ENCODE measurements around the gene KBTBD12. TPM values are rescaled to one million over a fixed set of nuclear protein-coding genes. Genes with fewer than 3 reads are reported as not detected.

KBTBD12 gene
- total and polyA plus RNA-seq, 2 of the 13 experiments (the other 11 are each of a cell fraction or from before 2014, with no cell fraction given) = not detected

DNA sequence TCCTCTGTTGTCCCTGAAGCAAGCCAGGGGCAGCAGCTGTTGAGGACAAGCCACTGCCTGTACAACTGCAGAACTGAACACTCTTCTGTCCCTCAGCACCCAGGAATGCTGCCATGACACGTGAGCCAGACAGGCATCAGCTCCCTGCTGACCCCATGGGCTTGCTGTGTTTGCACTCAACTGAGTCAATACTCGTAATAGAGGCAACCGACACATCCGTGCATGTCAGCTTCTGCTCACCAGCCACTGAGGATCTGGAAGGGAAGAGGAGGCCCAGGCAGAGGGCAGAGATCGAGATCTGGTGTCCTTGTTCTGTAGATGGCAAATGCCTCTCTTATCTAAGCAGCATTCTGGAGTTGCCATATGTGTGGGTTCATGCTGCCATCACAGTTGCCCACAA is 82.9 kb downstream of the KBTBD12 start (continued):
- TF ChIP-seq ZNF12 (CRISPR knock-in tag; IDR thresholded peaks at IDR 0.05) (peak; percentile 67; the same call in 1 of the 2 replicates), SAP130 (CRISPR knock-in tag; IDR thresholded peaks at IDR 0.05; ENCODE audit: low read depth) (peak; percentile 93), MTA1 (CRISPR knock-in tag; IDR thresholded peaks at IDR 0.05; ENCODE audit: borderline replicate concordance) (peak; percentile 73; the same call in 1 of the 2 replicates), YEATS2 (CRISPR knock-in tag; IDR thresholded peaks at IDR 0.05; ENCODE audit: borderline replicate concordance) (peak; percentile 71; the same call in 1 of the 2 replicates), ZNF839 (CRISPR knock-in tag; IDR thresholded peaks at IDR 0.05; ENCODE audit: borderline replicate concordance) (no peak), ZNF883 (CRISPR knock-in tag; IDR thresholded peaks at IDR 0.05; ENCODE audit: not compliant biosample characterization) (no peak), ZNF724P (CRISPR knock-in tag; IDR thresholded peaks at IDR 0.05; ENCODE audit: borderline replicate concordance) (0 out of 2 replicates have a peak, but pooled peaks have one; percentile 50), NCOA2 (CRISPR knock-in tag; IDR thresholded peaks at IDR 0.05) (peak; percentile 74), FOXJ3 (CRISPR knock-in tag; IDR thresholded peaks at IDR 0.05; ENCODE audit: borderline replicate concordance) (0 out of 2 replicates have a peak, but pooled peaks have one; percentile 20), KLF6 (CRISPR knock-in tag; IDR thresholded peaks at IDR 0.05) (no peak), HOXA3 (CRISPR knock-in tag; IDR thresholded peaks at IDR 0.05) (peak; percentile 81), FOXO1 (CRISPR knock-in tag; IDR thresholded peaks at IDR 0.05) (peak; percentile 86), EZH2 (conservative IDR thresholded peaks at IDR 0.05; ENCODE audit: low read depth, low read length) (no peak), ZBTB21 (CRISPR knock-in tag; IDR thresholded peaks at IDR 0.05) (0 out of 2 replicates have a peak, but pooled peaks have one; percentile 43), POGZ (CRISPR knock-in tag; IDR thresholded peaks at IDR 0.05) (peak; percentile 86), ZBTB38 (CRISPR knock-in tag; IDR thresholded peaks at IDR 0.05) (0 out of 2 replicates have a peak, but pooled peaks have one; percentile 65), MEIS1 (CRISPR knock-in tag; IDR thresholded peaks at IDR 0.05; ENCODE audit: borderline replicate concordance) (peak; percentile 78; the same call in 1 of the 2 replicates), SIX4 (CRISPR knock-in tag; IDR thresholded peaks at IDR 0.05) (peak; percentile 63; the same call in 1 of the 2 replicates), ZNF709 (CRISPR knock-in tag; IDR thresholded peaks at IDR 0.05) (peak; percentile 58; the same call in 1 of the 2 replicates), PPARG (CRISPR knock-in tag; conservative IDR thresholded peaks at IDR 0.05) (0 out of 2 replicates have a peak, but pooled peaks have one; percentile 40)
- TF ChIP-seq, protein P1, sequence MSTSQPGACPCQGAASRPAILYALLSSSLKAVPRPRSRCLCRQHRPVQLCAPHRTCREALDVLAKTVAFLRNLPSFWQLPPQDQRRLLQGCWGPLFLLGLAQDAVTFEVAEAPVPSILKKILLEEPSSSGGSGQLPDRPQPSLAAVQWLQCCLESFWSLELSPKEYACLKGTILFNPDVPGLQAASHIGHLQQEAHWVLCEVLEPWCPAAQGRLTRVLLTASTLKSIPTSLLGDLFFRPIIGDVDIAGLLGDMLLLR (CRISPR knock-in tag; IDR thresholded peaks at IDR 0.05) = 0 out of 2 replicates have a peak, but pooled peaks have one; percentile 29
- TF ChIP-seq, protein P2, sequence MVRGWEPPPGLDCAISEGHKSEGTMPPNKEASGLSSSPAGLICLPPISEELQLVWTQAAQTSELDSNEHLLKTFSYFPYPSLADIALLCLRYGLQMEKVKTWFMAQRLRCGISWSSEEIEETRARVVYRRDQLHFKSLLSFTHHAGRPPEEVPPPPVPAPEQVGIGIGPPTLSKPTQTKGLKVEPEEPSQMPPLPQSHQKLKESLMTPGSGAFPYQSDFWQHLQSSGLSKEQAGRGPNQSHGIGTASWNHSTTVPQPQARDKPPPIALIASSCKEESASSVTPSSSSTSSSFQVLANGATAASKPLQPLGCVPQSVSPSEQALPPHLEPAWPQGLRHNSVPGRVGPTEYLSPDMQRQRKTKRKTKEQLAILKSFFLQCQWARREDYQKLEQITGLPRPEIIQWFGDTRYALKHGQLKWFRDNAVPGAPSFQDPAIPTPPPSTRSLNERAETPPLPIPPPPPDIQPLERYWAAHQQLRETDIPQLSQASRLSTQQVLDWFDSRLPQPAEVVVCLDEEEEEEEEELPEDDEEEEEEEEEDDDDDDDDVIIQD (CRISPR knock-in tag; IDR thresholded peaks at IDR 0.05; ENCODE audit: low read depth) = peak; percentile 90
- TF ChIP-seq, protein P3, sequence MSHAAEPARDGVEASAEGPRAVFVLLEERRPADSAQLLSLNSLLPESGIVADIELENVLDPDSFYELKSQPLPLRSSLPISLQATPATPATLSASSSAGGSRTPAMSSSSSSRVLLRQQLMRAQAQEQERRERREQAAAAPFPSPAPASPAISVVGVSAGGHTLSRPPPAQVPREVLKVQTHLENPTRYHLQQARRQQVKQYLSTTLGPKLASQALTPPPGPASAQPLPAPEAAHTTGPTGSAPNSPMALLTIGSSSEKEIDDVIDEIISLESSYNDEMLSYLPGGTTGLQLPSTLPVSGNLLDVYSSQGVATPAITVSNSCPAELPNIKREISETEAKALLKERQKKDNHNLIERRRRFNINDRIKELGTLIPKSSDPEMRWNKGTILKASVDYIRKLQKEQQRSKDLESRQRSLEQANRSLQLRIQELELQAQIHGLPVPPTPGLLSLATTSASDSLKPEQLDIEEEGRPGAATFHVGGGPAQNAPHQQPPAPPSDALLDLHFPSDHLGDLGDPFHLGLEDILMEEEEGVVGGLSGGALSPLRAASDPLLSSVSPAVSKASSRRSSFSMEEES (CRISPR knock-in tag; IDR thresholded peaks at IDR 0.05) = peak; percentile 95
- TF ChIP-seq, protein P4, sequence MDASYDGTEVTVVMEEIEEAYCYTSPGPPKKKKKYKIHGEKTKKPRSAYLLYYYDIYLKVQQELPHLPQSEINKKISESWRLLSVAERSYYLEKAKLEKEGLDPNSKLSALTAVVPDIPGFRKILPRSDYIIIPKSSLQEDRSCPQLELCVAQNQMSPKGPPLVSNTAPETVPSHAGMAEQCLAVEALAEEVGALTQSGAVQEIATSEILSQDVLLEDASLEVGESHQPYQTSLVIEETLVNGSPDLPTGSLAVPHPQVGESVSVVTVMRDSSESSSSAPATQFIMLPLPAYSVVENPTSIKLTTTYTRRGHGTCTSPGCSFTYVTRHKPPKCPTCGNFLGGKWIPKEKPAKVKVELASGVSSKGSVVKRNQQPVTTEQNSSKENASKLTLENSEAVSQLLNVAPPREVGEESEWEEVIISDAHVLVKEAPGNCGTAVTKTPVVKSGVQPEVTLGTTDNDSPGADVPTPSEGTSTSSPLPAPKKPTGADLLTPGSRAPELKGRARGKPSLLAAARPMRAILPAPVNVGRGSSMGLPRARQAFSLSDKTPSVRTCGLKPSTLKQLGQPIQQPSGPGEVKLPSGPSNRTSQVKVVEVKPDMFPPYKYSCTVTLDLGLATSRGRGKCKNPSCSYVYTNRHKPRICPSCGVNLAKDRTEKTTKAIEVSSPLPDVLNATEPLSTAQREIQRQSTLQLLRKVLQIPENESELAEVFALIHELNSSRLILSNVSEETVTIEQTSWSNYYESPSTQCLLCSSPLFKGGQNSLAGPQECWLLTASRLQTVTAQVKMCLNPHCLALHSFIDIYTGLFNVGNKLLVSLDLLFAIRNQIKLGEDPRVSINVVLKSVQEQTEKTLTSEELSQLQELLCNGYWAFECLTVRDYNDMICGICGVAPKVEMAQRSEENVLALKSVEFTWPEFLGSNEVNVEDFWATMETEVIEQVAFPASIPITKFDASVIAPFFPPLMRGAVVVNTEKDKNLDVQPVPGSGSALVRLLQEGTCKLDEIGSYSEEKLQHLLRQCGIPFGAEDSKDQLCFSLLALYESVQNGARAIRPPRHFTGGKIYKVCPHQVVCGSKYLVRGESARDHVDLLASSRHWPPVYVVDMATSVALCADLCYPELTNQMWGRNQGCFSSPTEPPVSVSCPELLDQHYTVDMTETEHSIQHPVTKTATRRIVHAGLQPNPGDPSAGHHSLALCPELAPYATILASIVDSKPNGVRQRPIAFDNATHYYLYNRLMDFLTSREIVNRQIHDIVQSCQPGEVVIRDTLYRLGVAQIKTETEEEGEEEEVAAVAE (CRISPR knock-in tag; IDR thresholded peaks at IDR 0.05; ENCODE audit: borderline replicate concordance) = peak; percentile 79; the same call in 1 of the 2 replicates

Data from HepG2 (cell line).